ENCODE data around the gene SMPD4. TPM values are rescaled to one million over a fixed set of nuclear protein-coding genes. Genes with fewer than 3 reads are reported as not detected.
"Not testable (repeated sequence)": the region's sequence is repeated elsewhere in the genome, so short reads cannot be mapped to it uniquely, and the experiment has no call there.

SMPD4 gene
- total RNA-seq, 1 experiment from 2014 or later, result 63.9 TPM

GRCh38 chr2:130160838-130161705 is 20.3 kb downstream of the SMPD4 start:
- in situ Hi-C loops (cut with HindIII; ENCODE audit: low sequenced_read_pairs); DNase-seq (ENCODE audit: low spot score): not testable (repeated sequence)

- DNase-seq (ENCODE audit: low spot score), result no peak
- in situ Hi-C loops (cut with HindIII; ENCODE audit: low sequenced_read_pairs), result no loop called here
Observed at GRCh38 chr2:130160131-130160530, 21.3 kb downstream of the SMPD4 start.

GRCh38 chr2:130159376-130159775 is 22.0 kb downstream of the SMPD4 start:
- DNase-seq (ENCODE audit: low spot score); in situ Hi-C loops (cut with HindIII; ENCODE audit: low sequenced_read_pairs): not testable (repeated sequence)

GRCh38 chr2:130158631-130159030 is 22.8 kb downstream of the SMPD4 start:
- in situ Hi-C loops (cut with HindIII; ENCODE audit: low sequenced_read_pairs), result no loop called here
- DNase-seq (ENCODE audit: low spot score), result no peak

GRCh38 chr2:130157825-130158514 is 23.4 kb downstream of the SMPD4 start:
- in situ Hi-C loops (cut with HindIII; ENCODE audit: low sequenced_read_pairs), result not testable (repeated sequence)

DNA sequence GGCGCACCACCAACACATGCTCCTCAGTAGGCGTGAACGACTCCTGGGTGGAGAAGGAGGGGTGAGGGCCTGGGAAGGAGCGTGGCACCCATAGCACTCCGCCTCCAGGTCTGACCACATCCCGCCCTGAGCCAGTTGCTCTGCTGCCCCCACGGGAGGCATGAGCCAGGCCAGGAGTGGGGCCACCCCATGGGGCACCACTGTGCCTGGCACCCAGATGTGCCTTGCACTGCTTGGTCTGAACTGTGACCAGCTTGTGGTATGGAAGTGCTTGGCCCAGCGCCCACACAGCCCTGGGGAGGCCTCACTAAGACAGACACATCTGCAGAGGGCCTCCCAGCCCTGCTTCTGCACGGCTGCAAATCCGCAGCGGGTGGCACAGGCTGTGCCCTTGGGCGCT is 24.0 kb downstream of the SMPD4 start:
- DNase-seq (ENCODE audit: low spot score); in situ Hi-C loops (cut with HindIII; ENCODE audit: low sequenced_read_pairs): not testable (repeated sequence)

More at GRCh38 chr2:130157825-130158514, 23.4 kb downstream of the SMPD4 start:
- not testable (repeated sequence) for DNase-seq (ENCODE audit: low spot score)

GRCh38 chr2:130156624-130157004 is 24.8 kb downstream of the SMPD4 start:
- no peak for DNase-seq (ENCODE audit: low spot score)
- in situ Hi-C loops (cut with HindIII; ENCODE audit: low sequenced_read_pairs), result no loop called here

DNA sequence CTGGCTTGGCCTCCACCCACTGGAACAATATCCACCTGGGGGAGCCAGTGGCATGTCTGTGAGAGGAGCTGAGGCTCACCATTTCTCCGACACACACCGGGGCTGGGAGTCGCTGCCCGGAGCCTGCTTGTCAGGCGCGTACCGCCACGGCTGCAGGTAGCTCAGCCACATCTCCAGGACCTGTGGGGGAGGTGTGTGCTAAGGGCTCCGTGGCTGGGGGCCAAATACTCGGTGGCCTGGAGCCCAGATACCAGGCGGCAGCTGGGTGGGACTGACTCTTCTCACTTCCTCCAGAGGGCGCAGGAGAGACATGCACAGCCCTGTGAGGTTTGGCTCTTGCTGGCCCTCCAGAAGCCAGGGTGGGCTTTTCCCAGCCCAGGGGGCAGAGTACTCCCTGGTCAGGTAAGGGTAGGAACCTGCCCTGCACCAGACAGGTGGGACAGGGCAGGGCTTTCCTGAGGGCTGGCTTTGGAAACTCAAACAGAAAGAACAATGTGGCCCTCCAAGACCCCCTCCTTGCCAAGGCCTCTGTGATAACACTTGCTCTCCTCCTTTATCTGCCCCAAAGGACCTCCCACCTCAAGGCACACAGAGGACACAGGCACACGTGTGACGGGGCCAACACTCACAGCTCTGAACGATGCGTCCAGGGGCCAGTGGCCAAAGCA is 25.3 kb downstream of the SMPD4 start:
- in situ Hi-C loops (cut with HindIII; ENCODE audit: low sequenced_read_pairs), result not testable (repeated sequence)
- DNase-seq (ENCODE audit: low spot score), result peak; percentile 83

DNA sequence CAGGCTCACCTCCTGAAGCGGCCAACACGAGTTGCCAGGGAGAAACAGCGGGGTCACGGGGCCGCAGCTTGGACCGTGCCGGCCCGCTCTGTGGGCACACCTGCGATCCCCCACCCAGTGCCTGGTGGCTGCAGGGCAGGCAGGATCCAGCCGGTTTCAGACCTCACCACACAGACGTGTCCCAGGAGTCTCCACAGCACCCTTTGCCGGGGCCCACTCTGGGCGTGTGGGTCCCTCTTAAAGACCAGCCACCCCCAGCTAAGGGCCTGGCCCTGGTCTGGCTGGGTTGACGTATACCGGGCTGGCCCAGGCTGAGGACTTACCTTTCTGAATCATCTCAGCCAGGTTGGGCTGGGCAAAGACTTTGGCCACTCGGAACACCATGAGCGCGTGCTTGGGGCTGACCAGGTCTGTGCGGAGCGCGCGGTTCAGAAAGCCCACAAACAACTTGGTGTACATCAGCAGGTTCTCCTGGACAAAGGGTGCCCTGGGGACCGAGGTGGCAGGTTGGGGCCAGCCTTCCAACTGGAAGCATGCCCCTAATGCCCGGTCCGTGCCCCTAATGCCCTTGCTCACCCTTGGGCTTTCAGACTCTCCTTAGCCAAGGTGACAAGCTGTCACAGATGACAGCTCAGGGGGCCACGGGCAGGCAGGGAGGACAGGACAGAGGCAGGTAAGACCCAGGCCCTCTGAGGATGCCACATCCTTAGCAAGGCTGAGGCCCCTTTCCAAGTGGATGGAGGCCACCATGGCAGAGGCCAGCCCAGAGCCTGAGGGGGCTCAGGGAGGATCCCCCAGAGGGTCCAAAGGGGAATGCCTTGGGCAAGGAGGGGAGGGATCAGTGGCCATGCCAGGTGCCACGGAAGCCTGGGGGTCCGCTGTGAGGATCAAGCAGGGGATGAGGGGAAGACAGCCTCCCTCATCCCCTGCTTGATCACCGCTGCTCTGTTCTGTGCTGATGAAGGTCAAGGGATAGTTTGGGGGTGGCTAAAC is 26.3 kb downstream of the SMPD4 start:
- DNase-seq (ENCODE audit: low spot score), result no peak
- in situ Hi-C loops (cut with HindIII; ENCODE audit: low sequenced_read_pairs), result no loop called here

- DNase-seq (ENCODE audit: low spot score); in situ Hi-C loops (cut with HindIII; ENCODE audit: low sequenced_read_pairs): not testable (repeated sequence)
Observed at GRCh38 chr2:130154423-130154770, 27.0 kb downstream of the SMPD4 start.

DNA sequence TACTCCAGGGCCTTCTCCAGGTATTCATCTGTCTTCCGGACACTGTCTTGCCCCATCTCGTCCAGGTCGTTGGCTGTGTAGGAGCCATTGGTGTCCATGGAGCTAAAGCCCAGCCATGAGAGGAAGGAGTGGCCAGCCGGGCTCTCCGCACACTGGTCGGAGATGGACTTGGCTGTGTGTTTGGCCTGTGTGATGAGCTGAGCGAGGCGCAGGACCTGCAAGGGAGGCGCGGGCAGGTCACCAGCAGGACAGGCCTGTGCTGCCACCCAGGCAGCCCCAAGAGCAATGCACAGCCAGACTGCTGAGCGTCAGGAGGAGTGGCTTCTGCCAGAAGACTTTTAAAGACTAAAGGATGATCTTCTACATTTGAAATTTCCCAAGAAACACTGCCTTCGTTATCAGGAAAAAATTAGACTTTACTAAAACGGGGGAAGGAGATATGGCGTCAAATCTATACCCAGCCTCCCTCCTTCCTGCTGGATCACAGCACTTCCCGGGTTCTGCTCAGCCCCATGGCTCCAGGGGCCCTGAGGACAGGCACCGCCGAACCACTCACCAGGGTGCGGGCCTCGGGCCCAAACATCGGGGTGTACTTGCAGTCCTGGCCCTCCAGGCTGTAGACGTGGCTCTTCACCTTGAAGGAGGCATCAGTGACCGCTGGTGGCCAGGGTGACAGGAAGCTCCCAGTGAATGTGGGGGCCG is 27.5 kb downstream of the SMPD4 start:
- DNase-seq (ENCODE audit: low spot score); in situ Hi-C loops (cut with HindIII; ENCODE audit: low sequenced_read_pairs): not testable (repeated sequence)

- DNase-seq (ENCODE audit: low spot score), result peak; percentile 35
- in situ Hi-C loops (cut with HindIII; ENCODE audit: low sequenced_read_pairs), result no loop called here
Observed at GRCh38 chr2:130152816-130153595, 28.4 kb downstream of the SMPD4 start.

GRCh38 chr2:130152136-130152815 is 29.1 kb downstream of the SMPD4 start:
- peak; percentile 69 for DNase-seq (ENCODE audit: low spot score)
- in situ Hi-C loops (cut with HindIII; ENCODE audit: low sequenced_read_pairs), result not testable (repeated sequence)

DNA sequence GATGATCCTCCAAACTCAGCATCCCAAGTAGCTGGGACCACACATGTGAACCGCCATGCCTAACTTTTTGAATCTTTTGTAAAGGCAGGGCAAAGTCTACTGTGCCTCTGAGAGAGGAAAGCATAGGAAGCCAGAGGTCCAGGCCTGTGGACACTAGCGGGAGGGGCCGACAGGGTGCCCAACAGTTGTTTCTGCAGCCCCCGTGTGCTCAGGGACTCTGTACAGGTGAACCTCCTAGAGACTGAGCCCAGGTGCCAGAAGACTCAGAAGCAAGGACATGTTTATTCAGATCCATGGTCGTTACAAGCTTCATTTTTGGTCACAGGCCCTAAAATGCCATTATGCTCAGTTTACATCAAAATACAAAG is 30.3 kb downstream of the SMPD4 start:
- in situ Hi-C loops (cut with HindIII; ENCODE audit: low sequenced_read_pairs); DNase-seq (ENCODE audit: low spot score): not testable (repeated sequence)

GRCh38 chr2:130150181-130151144 is 30.9 kb downstream of the SMPD4 start:
- no peak for DNase-seq (ENCODE audit: low spot score)
- in situ Hi-C loops (cut with HindIII; ENCODE audit: low sequenced_read_pairs), result no loop called here

- in situ Hi-C loops (cut with HindIII; ENCODE audit: low sequenced_read_pairs), result not testable (repeated sequence)
Observed at GRCh38 chr2:130148515-130148914, 32.9 kb downstream of the SMPD4 start.

More at GRCh38 chr2:130148515-130148914, 32.9 kb downstream of the SMPD4 start:
- not testable (repeated sequence) for DNase-seq (ENCODE audit: low spot score)

All from G401 (cell line).